Activated CD4-positive, alpha-beta T cell treated with anti-CD3 and anti-CD28 coated beads, Interleukin-10, Interleukin-2, amounts not matched to agents 100 ng/mL and 50 ng/mL, durations not matched to agents 16 hours and 8 hours (primary cell): ENCODE measurements around the gene CBX7.
A peak's percentile ranks its signal among the peaks of the same experiment; 100 is the strongest.
"Not testable (repeated sequence)": the region's sequence is repeated elsewhere in the genome, so short reads cannot be mapped to it uniquely, and the experiment has no call there.

Source experiments
- DNase-seq: peaks from one replicate; pipeline ENCODE4 v3.0.0-alpha.2; 2020

CBX7 gene

DNA sequence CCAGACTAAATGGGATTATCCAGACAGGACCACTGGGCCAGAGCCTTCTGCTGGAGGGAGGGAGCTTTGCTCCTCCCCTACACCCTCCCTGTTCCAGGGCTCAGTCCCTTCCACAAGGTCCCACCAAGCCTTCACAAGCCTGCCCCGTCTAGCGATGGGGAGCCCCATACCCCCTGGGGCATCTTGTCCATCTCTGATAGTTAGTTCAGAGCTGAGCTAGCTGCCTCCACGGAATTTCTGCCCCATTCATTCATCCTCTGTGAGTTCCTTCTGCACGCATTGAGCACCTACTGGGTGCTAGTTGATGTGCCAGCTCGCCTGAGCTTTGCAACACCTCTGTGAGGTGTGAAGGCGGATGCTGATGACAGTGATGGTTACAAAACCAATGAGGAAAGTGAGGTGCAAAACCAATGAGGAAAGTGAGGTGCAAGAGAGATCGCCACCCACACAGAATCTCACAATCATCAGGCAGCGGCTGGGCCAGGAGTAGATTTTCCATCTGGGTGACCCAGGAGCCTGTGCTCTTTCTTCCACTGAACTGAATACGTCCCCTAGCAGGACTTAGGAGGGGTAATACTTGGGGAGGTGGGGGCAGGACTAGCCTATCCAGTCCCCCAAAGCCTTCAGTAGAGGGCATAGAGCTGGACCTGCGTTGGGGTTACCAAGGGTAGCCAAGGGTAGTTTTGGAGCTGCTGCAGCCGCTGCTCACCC lies 21.5 kb upstream of the CBX7 start:
- DNase-seq, result peak; percentile 55

DNA sequence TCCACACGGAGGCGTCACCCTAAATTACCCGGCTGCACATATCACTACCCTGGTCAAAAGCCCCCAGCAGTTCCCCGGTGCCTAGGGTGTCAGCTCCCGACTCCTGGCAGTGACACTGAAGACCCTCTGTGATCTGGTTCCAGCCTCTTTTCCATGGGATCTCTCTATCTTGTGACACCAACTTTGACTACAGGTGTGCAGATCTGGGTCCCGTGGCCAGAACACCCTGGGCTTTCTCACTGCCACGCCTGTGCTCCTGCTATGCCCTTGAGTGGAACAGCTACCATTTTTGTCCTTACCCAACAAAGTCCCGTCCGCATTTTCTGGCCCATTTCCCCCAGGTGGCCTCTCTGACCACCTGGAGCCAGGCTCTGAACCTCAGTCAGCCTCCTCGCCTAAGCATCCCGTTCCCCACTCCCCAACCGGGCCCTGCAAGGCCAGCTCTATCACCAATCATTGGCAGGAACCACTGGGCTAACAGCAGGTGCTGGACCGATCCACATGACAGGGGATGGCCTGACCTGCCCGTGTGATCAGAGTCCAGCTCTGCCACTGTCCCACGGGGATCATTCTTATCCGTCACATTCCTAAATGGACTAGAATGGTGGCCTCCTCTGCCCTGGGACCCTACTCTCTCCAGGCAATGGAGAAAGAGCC lies 20.7 kb upstream of the CBX7 start:
- no peak for DNase-seq

DNA sequence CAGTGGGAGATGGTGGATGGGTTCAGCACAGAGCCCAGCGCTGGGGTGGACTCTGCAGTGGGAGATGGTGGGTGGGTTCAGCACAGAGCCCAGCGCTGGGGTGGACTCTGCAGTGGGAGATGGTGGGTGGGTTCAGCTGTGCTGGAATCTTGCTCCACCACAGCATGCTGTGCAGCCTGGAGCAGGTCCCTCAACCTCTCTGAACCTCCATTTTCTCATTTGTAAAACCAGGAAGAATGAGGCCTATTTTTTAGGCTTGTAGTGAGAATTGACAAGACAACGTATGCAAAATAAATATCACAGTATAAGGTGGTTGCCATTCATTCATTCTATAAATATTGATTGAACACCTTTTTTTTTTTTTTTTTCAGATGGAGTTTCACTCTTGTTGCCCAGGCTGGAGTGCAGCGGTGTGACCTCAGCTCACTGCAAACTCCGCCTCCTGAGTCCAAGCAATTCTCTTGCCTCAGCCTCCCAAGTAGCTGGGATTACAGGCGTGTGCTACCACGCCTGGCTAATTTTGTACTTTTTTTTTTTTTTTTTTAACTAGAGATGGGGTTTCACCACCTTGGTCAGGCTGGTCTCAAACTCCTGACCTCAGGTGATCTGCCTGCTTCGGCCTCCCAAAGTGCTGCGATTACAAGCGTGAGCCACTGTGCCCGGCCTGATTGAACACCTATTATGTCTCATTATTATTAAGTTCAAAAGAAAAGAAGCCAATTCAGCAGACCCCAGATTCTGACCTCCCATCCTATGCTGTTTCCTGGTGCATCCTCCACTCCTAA lies 20.0 kb upstream of the CBX7 start:
- DNase-seq, result not testable (repeated sequence)

DNA sequence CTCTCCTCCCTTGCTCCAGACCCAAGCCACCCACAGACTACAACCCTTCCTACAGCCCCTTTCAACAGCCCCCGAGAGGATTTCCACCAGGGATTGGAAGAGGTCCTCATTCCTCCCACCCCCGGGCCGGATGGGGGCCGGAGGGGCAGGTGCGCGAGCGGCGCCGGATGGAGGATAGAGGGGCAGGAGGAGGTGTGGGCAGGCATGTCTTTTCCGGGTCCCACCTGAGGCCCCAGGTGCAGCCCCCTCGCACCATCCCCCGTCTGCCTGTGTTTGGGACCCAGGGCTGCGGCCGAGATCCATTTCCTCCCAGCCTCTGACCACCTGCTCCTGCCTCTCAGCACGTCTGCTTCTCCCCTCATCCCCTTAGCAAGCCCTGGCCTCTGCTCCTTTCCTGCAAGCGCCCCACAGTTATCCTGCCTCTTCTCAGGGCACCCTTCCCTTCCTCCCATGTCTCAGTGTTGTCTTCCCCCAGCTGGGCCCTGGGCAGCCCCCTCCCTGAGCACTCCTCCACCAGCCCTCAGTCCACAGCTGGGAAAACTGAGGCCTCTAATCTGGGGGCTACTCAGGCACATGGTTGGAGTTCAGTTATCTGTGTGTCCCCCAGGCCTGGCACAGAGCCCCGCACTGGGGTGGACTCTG lies 19.3 kb upstream of the CBX7 start:
- DNase-seq, result no peak

DNA sequence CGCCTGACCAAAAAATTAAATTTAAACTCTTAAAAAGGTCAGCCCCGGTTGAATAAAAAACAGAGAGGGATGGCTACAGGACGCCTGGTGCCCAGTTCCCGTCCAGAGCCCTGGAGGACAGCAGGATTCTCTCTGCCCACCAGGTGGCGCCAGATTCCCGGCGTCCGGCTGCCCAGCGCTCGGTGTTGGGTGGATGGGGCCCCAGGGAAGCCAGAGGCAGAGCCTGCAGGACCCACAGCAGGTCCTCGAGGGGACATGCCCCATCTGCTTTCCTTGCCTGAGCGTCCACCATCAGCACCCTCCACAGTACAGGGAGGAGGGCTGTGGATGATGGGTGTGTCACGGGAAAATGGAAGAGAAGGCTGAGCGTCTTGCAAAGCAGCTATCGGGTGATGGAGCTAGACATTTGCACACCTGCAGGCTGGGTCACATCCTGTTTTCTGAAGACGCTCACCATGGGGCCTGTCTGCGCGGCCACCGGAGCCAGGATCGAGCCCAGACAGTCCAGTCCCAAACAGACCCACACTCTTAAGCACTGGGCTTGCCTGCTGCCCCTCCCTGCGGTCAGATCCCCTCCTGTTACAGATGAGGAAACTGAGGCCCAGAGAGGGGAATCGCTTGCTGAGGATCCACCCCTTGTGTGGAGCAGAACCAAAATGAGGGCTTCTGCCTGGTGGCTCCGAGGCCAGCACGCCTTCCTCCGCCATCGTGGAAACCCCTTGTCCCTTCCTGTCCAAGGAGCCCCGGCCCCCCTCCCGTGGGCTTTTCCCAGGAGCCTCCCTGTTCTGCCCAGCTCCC lies 18.5 kb upstream of the CBX7 start:
- peak; percentile 85 for DNase-seq

DNA sequence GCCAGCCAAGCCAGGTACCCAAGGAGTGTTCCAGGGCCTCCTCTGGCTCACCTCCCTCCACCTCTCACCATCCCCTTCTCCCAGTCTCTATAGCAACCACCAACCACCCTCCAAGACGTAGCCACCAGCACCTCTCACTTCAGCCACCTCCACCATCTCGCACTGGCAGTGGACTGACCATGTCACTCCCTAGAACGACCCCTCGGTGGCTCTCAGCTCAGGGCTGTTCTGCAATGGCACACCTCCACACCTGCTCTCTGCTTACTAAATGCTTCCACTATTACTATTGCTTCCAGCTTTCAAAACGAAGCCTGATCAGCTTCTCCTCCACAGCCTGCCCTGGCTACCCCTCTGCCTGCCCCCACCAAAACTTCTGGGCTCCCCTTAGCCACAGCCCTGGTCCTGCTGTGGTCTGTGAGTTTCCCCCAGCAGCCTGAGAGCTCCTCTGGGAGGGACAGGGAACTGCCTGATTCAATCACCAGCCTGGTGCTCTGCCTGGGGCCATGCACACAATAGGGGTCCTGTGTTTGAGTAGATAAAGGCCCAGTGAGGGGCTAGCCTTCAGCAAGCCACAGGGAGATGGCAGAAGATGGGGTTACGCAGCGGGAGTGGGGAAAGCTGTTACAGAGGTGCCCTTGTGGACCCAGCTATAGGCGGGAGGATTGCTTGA lies 17.5 kb upstream of the CBX7 start:
- no peak for DNase-seq

DNA sequence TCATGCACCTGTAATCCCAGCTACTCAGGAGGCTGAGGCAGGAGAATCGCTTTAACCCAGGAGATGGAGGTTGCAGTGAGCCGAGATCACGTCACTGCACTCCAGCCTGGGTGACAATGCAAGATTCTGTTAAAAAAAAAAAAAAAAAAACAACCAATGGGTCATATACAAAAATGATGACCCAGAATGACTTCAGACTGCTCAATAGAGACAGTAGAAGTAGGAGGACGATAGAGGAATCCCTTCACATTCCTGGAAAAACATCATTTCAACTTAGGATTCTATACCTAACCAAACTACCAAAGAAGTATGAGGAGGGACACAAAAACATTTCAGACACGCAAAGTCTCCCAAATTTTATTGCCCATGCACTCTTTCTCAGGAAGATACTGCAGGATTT lies 14.1 kb upstream of the CBX7 start:
- no peak for DNase-seq

DNA sequence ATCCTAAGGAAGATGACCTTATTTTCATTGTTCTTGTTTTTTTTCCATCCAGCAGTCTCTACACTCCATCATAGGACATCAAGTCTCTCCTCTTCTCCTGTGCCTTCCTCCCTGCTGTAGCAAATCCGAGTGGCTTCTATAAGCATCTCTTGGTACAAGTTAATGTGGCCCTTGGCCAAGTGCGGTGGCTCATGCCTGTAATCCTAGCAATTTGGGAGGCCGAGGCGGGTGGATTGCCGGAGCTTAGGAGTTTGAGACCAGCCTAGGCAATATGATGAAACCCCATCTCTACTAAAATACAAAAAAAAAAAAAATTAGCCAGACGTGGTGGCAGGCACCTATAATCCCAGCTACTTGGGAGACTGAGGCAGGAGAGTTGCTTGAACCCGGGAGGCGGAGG lies 3.6 kb upstream of the CBX7 start:
- DNase-seq, result not testable (repeated sequence)

DNA sequence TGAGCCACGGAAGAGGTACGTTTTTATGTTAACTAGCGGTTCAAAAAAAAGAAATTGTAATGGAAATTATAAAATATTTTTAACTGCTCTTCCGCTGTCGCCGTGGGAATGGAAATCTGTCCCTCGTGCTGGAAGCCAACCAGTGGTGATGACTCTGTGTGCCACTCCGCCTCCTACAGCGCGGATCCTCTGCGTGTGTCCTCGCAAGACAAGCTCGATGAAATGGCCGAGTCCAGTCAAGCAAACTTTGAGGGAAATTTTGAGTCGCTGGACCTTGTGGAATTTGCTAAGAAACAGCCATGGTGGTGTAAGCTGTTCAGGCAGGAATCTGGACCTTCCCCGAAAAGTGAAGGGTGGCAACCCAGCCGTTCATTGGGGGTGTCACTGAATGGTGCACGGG lies 2.9 kb upstream of the CBX7 start:
- DNase-seq, result no peak

DNA sequence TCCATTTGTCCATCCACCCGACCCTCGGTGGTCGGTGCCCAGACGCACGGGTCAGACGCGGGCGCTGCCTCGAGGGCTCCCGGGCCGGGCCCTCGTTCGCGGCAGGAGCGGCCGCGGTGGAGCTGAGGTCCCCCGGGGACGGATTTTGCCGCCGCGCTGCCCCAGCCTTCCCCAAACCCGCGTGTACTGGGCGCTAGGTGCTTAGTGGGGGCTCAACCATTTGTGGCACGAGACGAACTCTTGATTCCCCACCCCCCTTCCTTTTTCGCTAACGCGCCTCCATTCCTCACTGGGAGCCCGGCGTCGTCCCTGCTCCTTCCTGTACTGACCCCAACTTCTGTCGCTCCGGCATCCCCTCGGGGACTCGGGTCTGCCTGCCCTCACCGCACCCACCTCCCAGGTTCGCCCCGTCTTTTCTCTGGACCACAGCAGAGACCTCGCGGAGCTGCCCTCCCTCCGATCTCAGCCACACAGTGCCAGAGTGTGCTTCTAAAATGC lies 789 bp upstream of the CBX7 start:
- DNase-seq, result no peak

DNA sequence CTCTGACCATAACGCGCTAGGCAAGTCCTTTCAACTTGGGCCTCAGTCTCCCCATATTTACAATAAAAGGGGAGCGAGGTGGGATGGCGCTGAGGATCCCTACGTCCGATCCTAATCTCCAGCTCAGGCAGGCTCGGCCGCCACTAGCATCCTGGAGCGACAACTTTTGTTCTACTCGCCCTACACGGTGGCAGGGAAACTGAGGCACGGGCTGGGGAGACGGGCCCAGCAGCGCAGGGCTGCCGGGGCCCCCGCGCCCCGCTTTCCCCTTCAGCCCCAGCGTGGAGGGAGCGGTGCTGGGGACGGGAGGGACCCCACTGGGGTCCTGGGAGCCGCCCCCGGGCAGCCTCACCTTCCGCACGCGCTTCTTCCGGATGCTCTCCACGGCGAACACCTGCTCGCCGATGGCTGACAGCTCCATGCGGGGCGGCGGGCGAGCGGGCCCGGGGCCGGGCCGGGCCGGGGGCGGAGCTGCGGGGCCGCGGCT lies 413 bp downstream of the CBX7 start:
- DNase-seq, result no peak

DNA sequence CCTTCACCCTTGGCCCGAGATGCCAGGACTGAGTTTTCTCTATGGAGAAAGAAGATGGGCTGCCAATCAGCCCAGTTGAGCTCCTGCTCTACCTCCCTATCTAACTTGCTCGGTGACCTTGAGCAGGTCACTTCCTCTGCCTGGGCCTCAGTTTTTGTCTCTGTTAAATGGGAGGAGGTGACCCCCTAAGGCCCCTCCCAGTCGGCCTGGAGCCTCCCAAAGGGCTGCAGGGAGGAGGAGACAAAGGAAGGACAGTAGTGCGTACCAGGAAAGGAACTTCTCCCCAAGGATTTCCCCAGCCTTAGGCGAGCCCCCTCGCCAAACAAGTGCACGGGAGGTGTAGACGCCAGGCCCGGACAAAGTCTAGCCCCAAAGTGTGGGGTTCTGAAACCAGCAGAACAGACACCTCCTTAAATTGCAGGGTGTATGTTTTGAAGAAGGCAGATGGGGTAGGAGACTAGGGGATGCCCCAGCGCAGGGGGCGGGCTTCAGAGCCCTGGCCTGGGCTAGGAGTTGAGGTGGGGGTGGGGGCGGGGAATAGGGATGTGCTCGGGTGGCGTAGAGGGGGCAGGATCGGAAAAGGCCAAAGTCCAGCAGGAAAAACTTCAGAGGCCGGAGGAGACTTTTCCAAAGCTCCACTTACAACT lies 1.0 kb downstream of the CBX7 start:
- DNase-seq, result no peak

DNA sequence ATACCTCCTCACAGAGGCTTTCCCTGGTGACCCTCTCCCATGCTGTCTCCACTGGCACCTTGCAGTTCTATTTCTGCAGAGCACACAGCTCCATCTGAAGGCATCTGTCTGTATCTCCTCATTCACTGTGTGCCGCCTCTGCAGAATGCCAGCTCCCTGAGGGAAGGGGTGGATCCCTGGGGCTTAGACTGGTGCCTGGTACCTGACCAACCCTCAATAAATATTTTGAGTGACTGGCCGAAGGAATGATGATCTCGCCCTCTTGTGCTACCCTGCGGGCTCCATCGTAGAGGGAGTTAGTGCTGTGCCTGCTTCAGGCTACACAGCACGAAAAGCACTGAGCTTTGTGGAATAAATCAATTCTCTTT lies 1.6 kb downstream of the CBX7 start:
- DNase-seq, result no peak

DNA sequence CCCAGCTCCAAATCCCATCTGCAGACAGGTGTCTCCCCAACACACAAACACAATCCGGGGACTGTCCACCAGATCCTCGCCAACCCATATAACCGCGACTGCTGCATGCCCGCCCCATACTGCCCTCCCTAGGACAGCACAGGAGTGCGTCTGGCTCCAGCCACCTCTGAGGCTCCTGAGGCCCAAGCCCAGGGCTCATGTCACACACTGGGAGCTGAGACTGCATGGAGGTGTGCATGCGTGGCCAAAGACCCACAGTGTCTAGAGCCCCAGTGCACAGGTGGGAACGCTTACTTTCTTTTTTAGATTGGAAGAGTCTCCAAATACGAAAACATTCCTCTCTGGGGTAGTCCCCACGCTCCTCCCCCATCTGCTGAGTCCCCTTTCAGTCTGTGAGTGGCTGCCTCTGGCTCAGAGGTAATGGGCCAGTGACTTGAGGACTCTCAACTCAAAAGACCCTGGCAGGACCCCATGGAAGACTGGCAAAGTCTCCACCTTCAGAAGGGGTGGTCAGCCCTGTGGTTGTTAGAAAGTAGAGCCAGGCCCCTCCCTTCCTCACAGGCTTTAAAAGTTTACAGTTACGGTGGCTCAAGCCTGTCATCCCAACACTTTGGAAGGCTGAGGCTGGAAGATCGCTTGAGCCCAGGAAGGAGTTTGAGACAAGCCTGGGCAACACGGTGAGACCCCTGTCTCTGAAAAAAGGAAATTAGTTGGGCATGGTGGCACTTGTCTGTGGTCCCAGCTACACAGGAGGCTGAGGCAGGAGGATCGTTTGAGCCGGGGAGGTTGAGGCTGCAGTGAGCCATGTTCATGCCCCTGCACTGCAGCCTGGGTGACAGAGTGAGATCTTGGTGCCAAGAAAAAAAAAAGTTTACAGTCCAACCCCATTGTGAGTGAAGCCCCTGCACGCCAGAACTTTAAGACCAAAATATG lies 2.3 kb downstream of the CBX7 start:
- no peak for DNase-seq

DNA sequence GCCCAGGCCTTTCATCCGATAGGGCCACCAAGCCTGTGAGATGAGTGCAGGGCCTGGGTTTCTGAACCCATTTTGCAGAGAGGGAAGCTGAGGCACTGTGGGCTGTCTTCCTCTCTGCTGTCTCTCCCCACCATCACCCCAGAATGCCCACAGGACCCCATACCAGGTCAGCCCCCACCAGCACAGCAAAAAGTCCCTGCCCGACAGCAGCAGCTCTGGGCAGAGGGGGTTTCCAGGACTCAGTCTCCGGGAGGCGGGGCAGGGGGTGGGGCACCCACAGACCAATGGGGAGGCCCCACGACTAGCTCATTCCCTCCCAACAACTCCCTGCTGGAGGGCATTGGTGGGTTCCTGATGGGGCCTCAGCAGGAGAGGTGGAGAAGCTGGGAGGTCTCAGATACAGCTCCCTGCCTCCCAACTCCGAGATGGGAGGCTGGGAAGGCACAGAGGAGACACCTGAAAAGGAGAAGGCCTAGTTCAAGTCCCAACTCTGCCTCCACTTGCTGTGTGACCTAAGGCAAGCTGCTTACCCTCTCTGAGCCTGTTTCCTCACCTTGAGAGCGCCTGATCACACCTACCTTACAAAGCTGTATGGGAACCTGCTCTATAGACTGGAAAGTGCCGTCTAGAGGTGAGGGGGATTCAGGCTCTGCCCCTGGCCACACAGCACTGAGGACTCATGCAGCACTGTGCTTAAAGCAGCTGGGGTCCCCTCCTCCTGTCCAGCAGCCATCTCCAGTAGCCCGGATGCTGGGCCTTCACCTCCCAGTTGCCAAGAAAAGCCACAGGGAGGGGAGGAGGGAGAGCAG lies 3.5 kb downstream of the CBX7 start:
- peak; percentile 76 for DNase-seq

DNA sequence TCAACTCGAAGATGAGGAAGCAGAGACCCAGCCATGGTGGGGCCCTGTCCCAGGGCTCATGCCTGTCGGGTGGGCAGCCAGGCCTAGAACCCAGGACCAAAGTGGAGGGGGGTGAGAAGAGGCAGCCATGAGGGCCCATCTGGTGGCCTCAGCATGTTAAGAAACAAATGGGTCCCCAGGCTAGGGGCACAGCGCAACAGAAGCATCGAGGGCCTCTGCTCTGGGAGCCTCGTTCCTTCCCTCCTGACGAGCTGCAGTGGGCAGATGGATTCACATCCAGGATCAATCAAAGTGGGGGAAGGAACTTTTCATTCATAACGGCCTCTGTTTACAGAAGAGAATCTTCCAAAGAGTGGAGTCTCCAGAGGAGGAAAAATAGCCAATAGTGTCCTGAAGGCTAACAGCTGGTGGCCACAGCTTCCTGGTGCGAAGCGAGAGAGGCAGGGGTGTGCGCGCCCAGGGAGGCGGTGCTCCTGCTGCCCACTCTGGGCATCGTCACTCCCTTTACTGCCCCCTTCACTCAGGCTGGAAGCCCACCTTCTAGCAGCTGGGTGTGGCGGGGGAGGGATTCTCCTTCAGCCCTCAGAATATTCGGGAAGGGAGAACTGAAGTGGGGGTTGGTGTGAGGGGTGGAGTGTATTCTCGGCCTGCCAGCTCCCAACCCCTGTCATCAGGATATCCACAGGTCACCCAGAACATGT lies 4.3 kb downstream of the CBX7 start:
- DNase-seq, result no peak

DNA sequence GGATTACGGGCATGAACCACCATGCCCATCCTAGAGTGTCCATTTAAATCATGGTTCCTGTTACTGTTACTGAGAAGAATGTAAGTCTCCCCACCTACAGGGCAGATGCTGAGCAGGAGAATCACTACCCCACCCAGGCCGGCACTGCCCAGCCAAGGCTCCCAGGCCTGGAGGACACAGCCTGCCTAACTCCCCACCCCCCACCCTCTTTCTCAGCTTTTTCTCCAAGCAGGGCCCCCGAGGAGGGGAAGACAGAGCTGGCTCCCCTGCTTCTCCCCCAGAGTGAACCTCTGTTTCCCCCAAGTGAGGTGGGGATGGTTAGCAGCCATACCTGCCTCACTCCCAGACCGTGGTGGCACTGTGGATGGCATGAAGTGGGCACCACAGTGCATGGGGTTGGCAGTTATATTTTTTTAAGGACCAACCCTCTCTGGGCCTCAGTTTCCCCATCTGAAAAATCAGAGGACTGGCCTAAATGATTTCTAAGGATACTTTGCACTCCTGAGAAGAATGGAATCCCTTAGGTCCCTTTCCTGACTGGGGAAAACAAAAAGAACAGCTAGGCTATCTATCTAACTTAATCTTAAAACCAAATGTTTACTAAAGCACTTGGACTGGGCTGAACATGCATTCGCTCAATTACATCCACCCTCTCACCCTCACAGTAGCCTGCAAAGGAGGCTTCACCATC lies 5.0 kb downstream of the CBX7 start:
- DNase-seq, result no peak
